Measurements from ENCODE around the gene PLXDC1.

GRCh38 chr17:39094607-39095308, 56.7 kb downstream of the PLXDC1 start:
- TF ChIP-seq CTCF (IDR thresholded peaks at IDR 0.05; ENCODE audit: insufficient read depth, low read length) = no peak
- TF ChIP-seq POLR2AphosphoS5 (IDR thresholded peaks at IDR 0.05; ENCODE audit: low read depth) = no peak
- TF ChIP-seq SPI1 (IDR thresholded peaks at IDR 0.05; ENCODE audit: borderline replicate concordance, low read depth) = no peak
